ENCODE results near the gene HELB.

DNA sequence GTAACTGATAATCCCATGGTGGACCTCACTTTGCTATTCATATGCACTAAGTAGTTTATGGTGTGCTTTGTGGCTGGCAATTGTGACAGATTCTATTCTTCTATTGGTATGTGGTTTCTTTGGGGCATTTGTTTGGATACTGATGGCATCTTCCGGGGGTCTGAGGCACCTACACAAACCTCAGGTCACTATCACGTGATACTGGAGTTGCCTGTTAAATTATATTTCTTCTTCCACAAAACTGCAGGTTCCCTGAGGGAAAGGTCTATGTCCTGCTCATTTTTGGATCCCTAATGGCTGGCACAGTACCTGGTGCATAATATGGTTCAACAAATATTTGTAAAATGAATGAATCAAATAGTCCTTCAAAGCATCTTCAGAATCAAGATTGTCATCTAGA is 49.5 kb upstream of the HELB start:
- TF ChIP-seq, protein P1, sequence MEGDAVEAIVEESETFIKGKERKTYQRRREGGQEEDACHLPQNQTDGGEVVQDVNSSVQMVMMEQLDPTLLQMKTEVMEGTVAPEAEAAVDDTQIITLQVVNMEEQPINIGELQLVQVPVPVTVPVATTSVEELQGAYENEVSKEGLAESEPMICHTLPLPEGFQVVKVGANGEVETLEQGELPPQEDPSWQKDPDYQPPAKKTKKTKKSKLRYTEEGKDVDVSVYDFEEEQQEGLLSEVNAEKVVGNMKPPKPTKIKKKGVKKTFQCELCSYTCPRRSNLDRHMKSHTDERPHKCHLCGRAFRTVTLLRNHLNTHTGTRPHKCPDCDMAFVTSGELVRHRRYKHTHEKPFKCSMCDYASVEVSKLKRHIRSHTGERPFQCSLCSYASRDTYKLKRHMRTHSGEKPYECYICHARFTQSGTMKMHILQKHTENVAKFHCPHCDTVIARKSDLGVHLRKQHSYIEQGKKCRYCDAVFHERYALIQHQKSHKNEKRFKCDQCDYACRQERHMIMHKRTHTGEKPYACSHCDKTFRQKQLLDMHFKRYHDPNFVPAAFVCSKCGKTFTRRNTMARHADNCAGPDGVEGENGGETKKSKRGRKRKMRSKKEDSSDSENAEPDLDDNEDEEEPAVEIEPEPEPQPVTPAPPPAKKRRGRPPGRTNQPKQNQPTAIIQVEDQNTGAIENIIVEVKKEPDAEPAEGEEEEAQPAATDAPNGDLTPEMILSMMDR (conservative IDR thresholded peaks at IDR 0.05; ENCODE audit: low read depth, low read length): no peak
- TF ChIP-seq EZH2 (IDR thresholded peaks at IDR 0.05; ENCODE audit: low read length, unreplicated experiment) (no peak), EZH2phosphoT487 (IDR thresholded peaks at IDR 0.05; ENCODE audit: borderline replicate concordance, low read length) (no peak)

Measured in PC-3 (cell line).